Jurkat, Clone E6-1 (cell line): ENCODE results near the gene KLHL2.

Experiments
- DNase-seq: peaks from one replicate; pipeline ENCODE4 v3.0.0-alpha.2; 2011; ENCODE audit warnings: low read depth, low spot score
- H3K4me3 ChIP-seq: 2 replicates; pipeline ENCODE4 v1.5.1; 2011; ENCODE audit warnings: mild to moderate bottlenecking, low read length, control low read depth, moderate library complexity

The KLHL2 gene

GRCh38 chr4:165345666-165346417 is 138.5 kb downstream of the KLHL2 start:
- DNase-seq, result no peak
- no peak overlapping the region for H3K4me3 ChIP-seq

GRCh38 chr4:165347647-165348569 is 140.5 kb downstream of the KLHL2 start:
- DNase-seq, result no peak
- H3K4me3 ChIP-seq, result no peak overlapping the region

- no peak overlapping the region for H3K4me3 ChIP-seq
- no peak for DNase-seq
Observed at GRCh38 chr4:165351359-165352130, 144.2 kb downstream of the KLHL2 start.

GRCh38 chr4:165355900-165356300 is 148.5 kb downstream of the KLHL2 start:
- no peak for DNase-seq
- H3K4me3 ChIP-seq, result no peak overlapping the region

- DNase-seq, result no peak
- no peak overlapping the region for H3K4me3 ChIP-seq
Observed at GRCh38 chr4:165359506-165359905, 152.1 kb downstream of the KLHL2 start.

GRCh38 chr4:165360041-165360695 is 152.8 kb downstream of the KLHL2 start:
- no peak for DNase-seq
- no peak overlapping the region for H3K4me3 ChIP-seq

- no peak for DNase-seq
Observed at GRCh38 chr4:165360985-165361670, 153.8 kb downstream of the KLHL2 start.

GRCh38 chr4:165361810-165362209 is 154.4 kb downstream of the KLHL2 start:
- no peak for DNase-seq

More at GRCh38 chr4:165360985-165361670, 153.8 kb downstream of the KLHL2 start:
- no peak overlapping the region for H3K4me3 ChIP-seq

GRCh38 chr4:165364452-165365080 is 157.2 kb downstream of the KLHL2 start:
- no peak for DNase-seq
- H3K4me3 ChIP-seq, result no peak overlapping the region

More at GRCh38 chr4:165361810-165362209, 154.4 kb downstream of the KLHL2 start:
- no peak overlapping the region for H3K4me3 ChIP-seq

- no peak overlapping the region for H3K4me3 ChIP-seq
- DNase-seq, result no peak
Observed at GRCh38 chr4:165367040-165367439, 159.7 kb downstream of the KLHL2 start.

GRCh38 chr4:165368114-165368513 is 160.8 kb downstream of the KLHL2 start:
- no peak for DNase-seq
- no peak overlapping the region for H3K4me3 ChIP-seq

- no peak for DNase-seq
- H3K4me3 ChIP-seq, result no peak overlapping the region
Observed at GRCh38 chr4:165368567-165368966, 161.2 kb downstream of the KLHL2 start.

- H3K4me3 ChIP-seq, result no peak overlapping the region
- no peak for DNase-seq
Observed at GRCh38 chr4:165369522-165369921, 162.2 kb downstream of the KLHL2 start.

GRCh38 chr4:165370530-165370929 is 163.2 kb downstream of the KLHL2 start:
- no peak for DNase-seq
- H3K4me3 ChIP-seq, result no peak overlapping the region
